MM.1S (cell line): Measurements from ENCODE around the gene DCAF6.

Experiments used
- DNase-seq: peaks from one replicate; pipeline ENCODE4 v3.0.0-alpha.2; 2015
- H2AFZ ChIP-seq: fragments of 300-600 bp; sonication (generic); 2 replicates; pipeline ENCODE4 v1.6.0; 2016; ENCODE audit warnings: antibody characterized with exemption, low read length
- H3F3A ChIP-seq: fragments of 300-600 bp; sonication (generic); 2 replicates; pipeline ENCODE4 v1.6.1; 2016; ENCODE audit warnings: mild to moderate bottlenecking, antibody characterized with exemption, low read length, moderate library complexity, mixed read lengths; ENCODE audit not compliant: insufficient read depth
- H3K27ac ChIP-seq: fragments of 300-600 bp; sonication (generic); 2 replicates; pipeline ENCODE4 v1.5.1; 2016; ENCODE audit warnings: mild to moderate bottlenecking, low read length
- H3K27me3 ChIP-seq: fragments of 300-600 bp; sonication (generic); replicated peaks from 2 replicates; pipeline ENCODE4 v1.6.0; 2016; ENCODE audit warnings: low read length; ENCODE audit not compliant: insufficient read depth
- H3K36me3 ChIP-seq: fragments of 300-600 bp; sonication (generic); replicated peaks from 2 replicates; pipeline ENCODE4 v1.6.1; 2016; ENCODE audit warnings: mild to moderate bottlenecking, low read length, mixed read lengths; ENCODE audit not compliant: insufficient read depth
- H3K4me1 ChIP-seq: fragments of 300-600 bp; sonication (generic); 2 replicates; pipeline ENCODE4 v1.6.1; 2016; ENCODE audit warnings: low read length, mixed read lengths
- H3K4me2 ChIP-seq: fragments of 300-600 bp; sonication (generic); 2 replicates; pipeline ENCODE4 v1.6.0; 2016; ENCODE audit warnings: low read depth, low read length
- H3K4me3 ChIP-seq: fragments of 300-600 bp; sonication (generic); 2 replicates; pipeline ENCODE4 v1.5.1; 2016; ENCODE audit warnings: low read length, mixed read lengths
- H3K79me2 ChIP-seq: fragments of 300-600 bp; sonication (generic); 2 replicates; pipeline ENCODE4 v1.6.1; 2016; ENCODE audit warnings: mixed run types, low read length, mixed read lengths
- H3K9ac ChIP-seq: fragments of 300-600 bp; sonication (generic); 2 replicates; pipeline ENCODE4 v1.6.1; 2016; ENCODE audit warnings: low read length, mixed read lengths
- H3K9me2 ChIP-seq: fragments of 300-600 bp; sonication (generic); replicated peaks from 2 replicates; pipeline ENCODE4 v1.6.1; 2016; ENCODE audit warnings: mild to moderate bottlenecking, low read length, mixed read lengths; ENCODE audit not compliant: insufficient read depth
- H3K9me3 ChIP-seq: fragments of 300-600 bp; sonication (generic); replicated peaks from 2 replicates; pipeline ENCODE4 v1.6.1; 2016; ENCODE audit warnings: mild to moderate bottlenecking, low read length, mixed read lengths; ENCODE audit not compliant: insufficient read depth
- H4K20me1 ChIP-seq: fragments of 300-600 bp; sonication (generic); 2 replicates; pipeline ENCODE4 v1.6.1; 2016; ENCODE audit warnings: mild to moderate bottlenecking, low read length, moderate library complexity, mixed read lengths; ENCODE audit not compliant: insufficient read depth
- CTCF ChIP-seq: fragments of 300-600 bp; sonication (generic); IDR thresholded peaks from 2 replicates; pipeline ENCODE4 v1.5.1; 2016; ENCODE audit warnings: antibody characterized with exemption, low read length, mixed read lengths
- EZH2 ChIP-seq: fragments of 300-600 bp; sonication (generic); optimal IDR thresholded peaks from 2 replicates; pipeline ENCODE3; 2017; ENCODE audit warnings: low read depth, mild to moderate bottlenecking, antibody characterized with exemption, low read length, mixed read lengths
- EZH2phosphoT487 ChIP-seq: fragments of 300-600 bp; sonication (generic); IDR thresholded peaks from 2 replicates; pipeline ENCODE4 v1.6.1; 2018; ENCODE audit warnings: antibody characterized with exemption, low read length

Gene DCAF6

GRCh38 chr1:167996266-167996665 is 59.8 kb downstream of the DCAF6 start:
- H3K27me3 ChIP-seq = no peaks in the 10 kb centered on the region
- H3K9me3 ChIP-seq = no peaks in the 10 kb centered on the region
- no peaks in the 10 kb centered on the region for H3F3A ChIP-seq
- no peaks in the 10 kb centered on the region for H3K9me2 ChIP-seq
- H4K20me1 ChIP-seq = no peaks in the 10 kb centered on the region; the same call in 1 of the 2 replicates
- H3K4me2 ChIP-seq = no peak overlapping the region
- H3K4me3 ChIP-seq = no peak overlapping the region
- TF ChIP-seq EZH2 (no peak), CTCF (no peak), EZH2phosphoT487 (no peak)
- no peak overlapping the region for H3K9ac ChIP-seq
- H3K4me1 ChIP-seq = no peaks in the 10 kb centered on the region
- H3K27ac ChIP-seq = no peak overlapping the region
- no peaks in the 10 kb centered on the region for H3K79me2 ChIP-seq
- H3K36me3 ChIP-seq = 0 out of 2 replicates have a peak, but pooled peaks cover 3% of the 10 kb centered on the region
- DNase-seq = no peak
- no peak overlapping the region for H2AFZ ChIP-seq

DNA sequence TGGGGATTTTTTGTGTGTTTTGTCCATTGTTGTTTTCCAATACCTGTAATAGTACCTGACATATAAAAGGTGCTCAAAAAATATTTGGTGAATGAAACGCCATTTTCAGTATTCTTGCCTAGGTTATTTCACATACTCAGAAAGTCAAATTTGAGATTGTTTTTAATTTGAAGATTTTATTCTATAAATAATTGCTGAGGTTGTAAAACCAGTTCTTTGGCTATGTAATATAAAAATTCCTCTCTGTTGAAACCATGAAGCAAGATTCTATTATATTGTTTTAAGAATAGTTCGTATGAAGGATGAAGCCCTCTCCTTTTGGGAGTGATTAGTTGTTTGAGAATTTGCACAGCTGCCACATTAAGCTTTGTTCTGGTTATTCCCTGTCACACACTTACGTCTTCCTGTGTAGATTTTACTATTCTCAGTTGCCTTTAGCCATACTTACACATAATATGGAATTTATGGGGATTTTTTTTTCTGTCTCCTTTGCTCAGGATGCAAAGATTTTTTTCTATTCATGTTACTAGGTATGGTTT is 60.6 kb downstream of the DCAF6 start:
- DNase-seq = no peak
- Histone ChIP-seq H3K4me2 (no peak overlapping the region), H3K9me3 (no peaks in the 10 kb centered on the region)

GRCh38 chr1:167999877-168000276 is 63.4 kb downstream of the DCAF6 start:
- no peak for DNase-seq
- Histone ChIP-seq H3K9me2 (no peaks in the 10 kb centered on the region), H3K27ac (no peak overlapping the region), H3F3A (no peaks in the 10 kb centered on the region), H3K9ac (no peak overlapping the region), H3K27me3 (no peaks in the 10 kb centered on the region), H3K4me2 (no peak overlapping the region), H3K9me3 (no peaks in the 10 kb centered on the region), H3K4me1 (no peaks in the 10 kb centered on the region), H3K4me3 (no peak overlapping the region), H3K36me3 (no peaks in the 10 kb centered on the region), H4K20me1 (no peaks in the 10 kb centered on the region), H3K79me2 (no peaks in the 10 kb centered on the region), H2AFZ (no peak overlapping the region)
- TF ChIP-seq CTCF = no peak
- no peak for TF ChIP-seq EZH2
- TF ChIP-seq EZH2phosphoT487 = no peak

More for the DNA sequence above, 60.6 kb downstream of the DCAF6 start:
- no peaks in the 10 kb centered on the region for H3K36me3 ChIP-seq
- H3K9ac ChIP-seq = no peak overlapping the region
- H3F3A ChIP-seq = no peaks in the 10 kb centered on the region
- H3K79me2 ChIP-seq = no peaks in the 10 kb centered on the region
- H3K9me2 ChIP-seq = no peaks in the 10 kb centered on the region
- no peak for TF ChIP-seq EZH2
- no peak overlapping the region for H2AFZ ChIP-seq
- H3K4me1 ChIP-seq = no peaks in the 10 kb centered on the region
- no peak overlapping the region for H3K27ac ChIP-seq
- H4K20me1 ChIP-seq = no peaks in the 10 kb centered on the region; the same call in 1 of the 2 replicates
- no peaks in the 10 kb centered on the region for H3K27me3 ChIP-seq
- H3K4me3 ChIP-seq = no peak overlapping the region

GRCh38 chr1:168000656-168001055 is 64.2 kb downstream of the DCAF6 start:
- Histone ChIP-seq H3K4me3 (no peak overlapping the region), H3K36me3 (no peaks in the 10 kb centered on the region), H2AFZ (no peak overlapping the region), H3K27me3 (no peaks in the 10 kb centered on the region), H3K9me2 (no peaks in the 10 kb centered on the region), H3K27ac (no peak overlapping the region), H4K20me1 (no peaks in the 10 kb centered on the region), H3F3A (no peaks in the 10 kb centered on the region), H3K4me2 (no peak overlapping the region), H3K4me1 (0 out of 2 replicates have a peak, but pooled peaks cover 2% of the 10 kb centered on the region), H3K79me2 (no peaks in the 10 kb centered on the region), H3K9me3 (no peaks in the 10 kb centered on the region), H3K9ac (no peak overlapping the region)
- TF ChIP-seq EZH2phosphoT487 = no peak
- no peak for TF ChIP-seq EZH2
- no peak for TF ChIP-seq CTCF
- no peak for DNase-seq
